Mammary epithelial cell (primary cell): ENCODE measurements around the gene SMCO3.

Experiments
- EZH2 ChIP-seq: IDR thresholded peaks from 2 replicates; pipeline ENCODE4 v1.6.1; 2012; ENCODE audit warnings: low read length, inconsistent platforms, borderline replicate concordance
- TF ChIP-seq, protein P1 (sequence below), 2 donors: IDR thresholded peaks in 1 of 2; conservative IDR thresholded peaks in 1 of 2; 2 replicates each; pipeline ENCODE4 v1.5.1; 2011 to 2012; ENCODE audit warnings: inconsistent platforms in 2 of 2, low read length in 2 of 2, mild to moderate bottlenecking in 2 of 2, control low read depth in 1 of 2, low read depth in 1 of 2; ENCODE audit not compliant: insufficient read depth in 1 of 2; ENCODE audit errors: extremely low read depth in 1 of 2

DNA sequence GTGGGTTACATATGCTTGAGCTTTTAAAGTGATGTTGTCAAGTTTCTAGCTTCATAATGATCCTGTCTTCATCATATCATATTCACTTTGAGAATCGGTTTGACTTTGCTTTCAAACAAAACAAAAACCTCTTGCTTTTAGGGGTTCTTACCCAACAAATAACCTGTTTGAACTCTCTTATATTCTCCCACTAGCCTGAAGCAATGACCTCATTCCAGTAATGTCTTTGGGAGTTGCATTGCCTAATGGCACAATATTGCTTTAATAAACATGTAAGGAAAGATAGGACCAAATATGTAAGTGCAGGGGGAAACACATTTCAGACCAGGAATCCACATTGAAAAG is 38.4 kb downstream of the SMCO3 start:
- TF ChIP-seq, protein P1, sequence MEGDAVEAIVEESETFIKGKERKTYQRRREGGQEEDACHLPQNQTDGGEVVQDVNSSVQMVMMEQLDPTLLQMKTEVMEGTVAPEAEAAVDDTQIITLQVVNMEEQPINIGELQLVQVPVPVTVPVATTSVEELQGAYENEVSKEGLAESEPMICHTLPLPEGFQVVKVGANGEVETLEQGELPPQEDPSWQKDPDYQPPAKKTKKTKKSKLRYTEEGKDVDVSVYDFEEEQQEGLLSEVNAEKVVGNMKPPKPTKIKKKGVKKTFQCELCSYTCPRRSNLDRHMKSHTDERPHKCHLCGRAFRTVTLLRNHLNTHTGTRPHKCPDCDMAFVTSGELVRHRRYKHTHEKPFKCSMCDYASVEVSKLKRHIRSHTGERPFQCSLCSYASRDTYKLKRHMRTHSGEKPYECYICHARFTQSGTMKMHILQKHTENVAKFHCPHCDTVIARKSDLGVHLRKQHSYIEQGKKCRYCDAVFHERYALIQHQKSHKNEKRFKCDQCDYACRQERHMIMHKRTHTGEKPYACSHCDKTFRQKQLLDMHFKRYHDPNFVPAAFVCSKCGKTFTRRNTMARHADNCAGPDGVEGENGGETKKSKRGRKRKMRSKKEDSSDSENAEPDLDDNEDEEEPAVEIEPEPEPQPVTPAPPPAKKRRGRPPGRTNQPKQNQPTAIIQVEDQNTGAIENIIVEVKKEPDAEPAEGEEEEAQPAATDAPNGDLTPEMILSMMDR (conservative IDR thresholded peaks at IDR 0.05 in 1 of 2, IDR thresholded peaks at IDR 0.05 in 1 of 2; ENCODE audit: extremely low read depth in 1 of 2, insufficient read depth in 1 of 2, low read depth in 1 of 2, low read length in 2 of 2): no peak
- no peak for TF ChIP-seq EZH2
